ENCODE results near the gene SLC41A2.

DNA sequence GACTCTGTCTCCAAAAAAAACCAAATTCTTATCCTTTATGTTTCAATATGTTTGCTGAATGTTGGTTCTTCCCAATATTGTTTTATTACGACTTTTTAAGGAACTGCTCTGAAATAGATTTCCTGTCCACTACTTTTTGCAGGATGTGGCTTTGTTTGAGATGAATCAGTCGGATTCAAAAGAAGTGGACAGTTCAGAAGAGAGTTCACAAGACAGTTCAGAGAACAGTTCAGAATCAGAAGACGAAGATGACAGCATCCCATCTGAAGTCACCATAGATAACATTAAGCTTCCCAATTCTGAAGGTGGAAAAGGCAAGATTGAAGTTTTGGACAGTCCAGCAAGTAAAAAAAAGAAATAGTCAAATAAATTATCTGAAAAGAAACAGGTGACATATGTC, 36.2 kb upstream of the SLC41A2 start:
- TF ChIP-seq, protein P1, sequence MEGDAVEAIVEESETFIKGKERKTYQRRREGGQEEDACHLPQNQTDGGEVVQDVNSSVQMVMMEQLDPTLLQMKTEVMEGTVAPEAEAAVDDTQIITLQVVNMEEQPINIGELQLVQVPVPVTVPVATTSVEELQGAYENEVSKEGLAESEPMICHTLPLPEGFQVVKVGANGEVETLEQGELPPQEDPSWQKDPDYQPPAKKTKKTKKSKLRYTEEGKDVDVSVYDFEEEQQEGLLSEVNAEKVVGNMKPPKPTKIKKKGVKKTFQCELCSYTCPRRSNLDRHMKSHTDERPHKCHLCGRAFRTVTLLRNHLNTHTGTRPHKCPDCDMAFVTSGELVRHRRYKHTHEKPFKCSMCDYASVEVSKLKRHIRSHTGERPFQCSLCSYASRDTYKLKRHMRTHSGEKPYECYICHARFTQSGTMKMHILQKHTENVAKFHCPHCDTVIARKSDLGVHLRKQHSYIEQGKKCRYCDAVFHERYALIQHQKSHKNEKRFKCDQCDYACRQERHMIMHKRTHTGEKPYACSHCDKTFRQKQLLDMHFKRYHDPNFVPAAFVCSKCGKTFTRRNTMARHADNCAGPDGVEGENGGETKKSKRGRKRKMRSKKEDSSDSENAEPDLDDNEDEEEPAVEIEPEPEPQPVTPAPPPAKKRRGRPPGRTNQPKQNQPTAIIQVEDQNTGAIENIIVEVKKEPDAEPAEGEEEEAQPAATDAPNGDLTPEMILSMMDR (IDR thresholded peaks at IDR 0.05), result no peak
- TF ChIP-seq EZH2phosphoT487 (IDR thresholded peaks at IDR 0.05), result no peak

All from neural progenitor cell (in vitro differentiated cells).